Activated CD8-positive, alpha-beta memory T cell treated with anti-CD3 and anti-CD28 coated beads, Interleukin-2, amount 50 U/mL, for 1 hour (primary cell): ENCODE measurements around the gene MYT1.

ENCODE experiments used
- DNase-seq: peaks from one replicate; pipeline ENCODE4 v3.0.0-alpha.2; 2020; ENCODE audit errors: extremely low read depth

The MYT1 gene

DNA sequence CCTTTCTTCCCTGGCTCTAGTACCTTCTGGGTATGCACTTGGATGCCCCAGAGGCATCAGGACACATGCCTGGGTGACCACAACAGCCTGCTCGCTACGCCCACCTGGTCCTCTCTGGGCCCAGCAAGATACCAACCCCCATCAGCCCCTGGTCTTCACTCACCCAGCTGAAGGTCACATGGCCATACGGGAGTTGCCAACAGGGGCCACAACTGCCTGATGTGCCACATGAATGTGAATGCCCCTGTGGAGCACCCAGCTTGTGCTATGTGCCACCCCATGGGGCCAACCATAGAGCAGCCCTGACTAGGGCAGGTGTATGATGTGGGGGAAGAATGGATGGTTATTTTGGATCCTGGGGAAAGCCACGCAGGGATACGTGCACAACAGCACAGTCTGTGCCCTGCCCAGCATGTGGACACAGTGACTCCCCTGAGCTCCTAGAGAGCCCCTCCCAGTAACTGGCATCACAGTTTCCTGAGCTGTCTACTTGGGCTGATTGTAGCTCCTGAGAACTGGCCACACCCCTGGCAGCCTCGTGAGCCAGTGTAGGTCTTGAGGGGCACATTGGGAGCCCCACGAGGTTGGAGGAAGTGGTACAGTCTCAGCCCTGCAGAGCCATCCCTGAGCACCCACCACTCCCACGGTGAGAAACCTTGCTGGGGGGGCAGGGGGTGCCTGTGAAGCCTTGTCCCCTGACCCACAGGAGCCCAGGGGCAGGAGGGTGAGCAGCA, 80.8 kb downstream of the MYT1 start:
- DNase-seq: no peak

DNA sequence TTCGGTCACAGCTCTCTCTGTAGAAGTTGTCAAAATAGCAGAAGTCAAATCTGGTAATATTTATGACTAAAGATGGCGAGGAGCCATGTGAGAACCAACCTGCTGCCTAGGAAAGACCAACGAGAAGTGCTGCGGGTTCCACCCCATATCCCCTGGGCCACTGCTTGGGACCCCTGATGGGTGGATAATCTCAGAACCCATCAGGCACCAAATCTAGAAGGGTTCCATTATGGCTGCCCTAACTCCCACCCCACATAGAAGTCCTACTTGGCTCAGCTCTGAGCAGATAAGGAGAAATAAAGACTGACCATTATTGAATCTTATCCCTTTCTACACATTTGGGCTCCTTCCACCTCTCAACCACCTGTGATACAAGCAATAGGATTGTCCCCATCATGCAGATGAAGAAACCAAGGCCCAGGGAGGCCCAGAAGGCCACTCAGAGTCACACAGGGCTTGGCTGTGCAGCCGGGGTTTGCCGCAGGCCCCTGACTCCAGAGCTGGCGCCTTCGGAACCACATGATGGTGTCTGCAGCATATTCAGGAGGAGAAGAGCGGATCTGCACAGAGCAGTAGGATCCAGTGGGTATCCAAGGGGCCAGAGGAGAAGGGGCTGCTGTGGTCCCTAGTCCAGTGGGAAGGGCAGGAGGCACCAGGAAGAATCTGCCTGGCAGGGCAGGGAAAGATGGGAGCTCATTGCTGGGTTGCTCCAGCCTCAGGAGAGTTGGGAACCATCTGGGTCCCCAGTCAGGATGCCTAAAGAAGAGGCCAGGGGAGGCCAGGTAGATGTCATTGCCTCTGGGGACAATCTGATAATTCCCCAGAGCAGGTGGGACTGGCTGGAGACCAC, 81.7 kb downstream of the MYT1 start:
- DNase-seq: no peak

DNA sequence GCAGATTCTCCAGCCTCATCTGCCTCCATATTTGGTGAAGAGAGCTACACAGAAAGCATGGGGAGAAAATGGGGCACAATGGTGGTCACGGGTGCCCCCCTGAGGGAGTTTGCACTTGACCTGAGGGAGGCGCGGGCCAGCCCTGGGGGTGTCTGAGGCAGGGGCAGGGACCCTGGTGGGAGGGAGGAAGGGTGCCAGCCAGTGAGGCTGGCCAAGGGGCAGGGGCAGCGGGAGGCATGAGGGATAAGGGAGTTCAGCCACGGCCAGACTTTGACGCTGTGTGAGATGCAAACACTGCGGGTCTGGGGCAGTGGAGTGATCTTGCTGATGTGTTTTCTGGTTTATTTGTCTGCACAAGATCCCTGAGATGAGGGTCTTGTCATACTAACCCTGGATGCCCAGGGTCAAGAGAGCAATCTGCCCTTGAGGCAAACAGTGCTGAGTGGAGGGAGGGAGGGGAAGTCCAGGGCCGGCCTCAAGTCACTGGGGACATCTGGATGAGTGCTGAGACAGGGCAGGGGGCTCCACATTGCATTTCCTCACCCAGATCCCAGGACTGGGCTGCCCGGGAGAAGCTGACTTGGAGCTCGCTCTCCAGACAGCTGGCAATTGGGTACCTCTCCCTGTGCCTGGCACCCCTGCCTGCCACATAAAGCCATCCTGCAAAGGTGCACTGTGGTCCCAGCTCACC, 82.5 kb downstream of the MYT1 start:
- no peak for DNase-seq

DNA sequence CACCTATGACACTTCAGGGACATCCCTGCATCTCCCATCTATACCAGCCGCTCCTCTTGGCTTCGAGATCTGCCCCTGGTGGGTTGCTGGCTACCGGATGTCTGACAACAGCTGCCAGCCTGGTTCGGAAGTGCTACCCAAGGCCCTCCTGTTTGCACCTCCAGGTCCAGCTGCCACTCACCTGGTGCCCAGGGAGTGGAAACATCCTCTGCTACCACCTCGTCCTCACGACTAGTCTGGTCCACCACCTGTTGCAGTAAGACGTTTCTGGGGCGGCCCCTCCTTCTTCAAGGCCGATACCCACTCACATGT, 83.0 kb downstream of the MYT1 start:
- DNase-seq: no peak

DNA sequence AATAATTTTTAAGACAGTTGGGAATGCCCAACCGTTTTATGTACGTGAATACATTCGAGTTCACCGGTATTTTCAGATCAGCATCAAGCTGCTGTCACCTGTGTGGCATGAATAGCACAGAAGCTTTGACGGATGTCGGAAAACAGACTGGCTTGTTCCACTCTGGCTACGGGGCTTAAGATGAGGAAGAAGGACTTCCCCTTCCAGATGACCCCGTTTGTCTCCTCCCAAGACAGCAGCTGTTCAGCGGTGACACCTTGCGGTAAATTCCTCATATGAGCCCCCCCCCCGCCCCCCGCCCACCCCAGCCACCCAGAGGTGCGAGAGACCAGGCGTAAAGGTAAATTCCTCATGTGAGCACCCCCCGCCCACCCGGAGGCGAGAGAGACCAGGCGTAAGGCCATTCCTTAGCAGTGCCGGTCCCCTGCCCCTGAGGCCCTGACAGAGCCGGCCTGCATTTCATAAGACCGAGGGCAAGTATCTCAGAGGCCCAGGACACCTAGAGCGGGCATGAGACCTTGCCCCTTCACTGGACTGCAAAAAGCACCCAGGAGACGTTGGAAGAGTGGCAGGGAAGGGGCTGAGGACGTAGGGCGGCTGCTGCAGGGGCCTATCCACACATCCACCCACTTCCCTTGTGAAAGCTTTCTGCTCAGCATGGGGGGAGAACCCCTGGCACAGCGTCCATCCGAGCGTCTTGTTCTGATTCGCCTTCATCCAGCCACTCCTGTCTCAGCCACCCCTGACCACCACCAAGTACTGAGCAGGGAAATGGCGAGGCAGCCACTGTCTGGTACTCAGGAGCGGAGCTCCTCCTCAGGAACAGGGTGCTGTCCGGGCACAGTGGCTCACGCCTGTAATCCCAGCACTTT, 84.0 kb downstream of the MYT1 start:
- DNase-seq: no peak

DNA sequence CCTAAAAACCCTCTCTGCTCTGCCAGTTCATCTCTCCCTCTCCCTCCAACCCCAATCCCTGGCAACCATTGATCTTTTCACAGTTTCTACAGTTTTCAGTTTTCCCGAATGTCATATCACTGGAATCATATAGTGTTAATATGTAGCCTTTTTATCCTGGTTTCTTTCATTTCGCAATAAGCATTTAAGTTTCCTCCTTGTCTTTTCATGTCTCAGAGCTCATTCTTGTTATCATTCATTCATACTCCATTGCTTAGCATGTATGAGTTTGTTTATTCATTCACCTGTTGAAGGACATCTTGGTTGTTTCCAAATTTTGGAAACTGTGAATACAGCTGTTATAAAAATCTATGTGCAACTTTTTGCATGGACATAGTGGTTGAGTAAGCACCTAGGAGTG, 85.8 kb downstream of the MYT1 start:
- DNase-seq: no peak

DNA sequence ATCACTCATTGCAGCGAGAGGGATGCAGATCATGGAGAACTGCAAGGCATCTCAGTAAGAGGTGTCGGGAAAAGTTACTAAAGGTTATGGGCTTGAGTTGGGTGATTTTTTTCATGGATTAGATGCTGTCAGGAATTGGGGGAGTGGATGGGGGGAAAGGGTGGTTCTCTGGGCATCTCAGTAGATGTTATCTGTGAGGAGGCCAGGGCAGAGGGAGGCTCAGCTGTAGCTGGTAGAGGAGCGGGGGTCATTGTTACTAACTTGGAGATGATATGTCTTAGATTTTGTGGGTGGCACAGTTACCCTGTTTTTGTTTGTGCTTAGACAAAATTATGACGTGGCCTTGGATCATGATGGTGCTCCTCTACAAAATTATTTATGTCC, 88.7 kb downstream of the MYT1 start:
- no peak for DNase-seq

DNA sequence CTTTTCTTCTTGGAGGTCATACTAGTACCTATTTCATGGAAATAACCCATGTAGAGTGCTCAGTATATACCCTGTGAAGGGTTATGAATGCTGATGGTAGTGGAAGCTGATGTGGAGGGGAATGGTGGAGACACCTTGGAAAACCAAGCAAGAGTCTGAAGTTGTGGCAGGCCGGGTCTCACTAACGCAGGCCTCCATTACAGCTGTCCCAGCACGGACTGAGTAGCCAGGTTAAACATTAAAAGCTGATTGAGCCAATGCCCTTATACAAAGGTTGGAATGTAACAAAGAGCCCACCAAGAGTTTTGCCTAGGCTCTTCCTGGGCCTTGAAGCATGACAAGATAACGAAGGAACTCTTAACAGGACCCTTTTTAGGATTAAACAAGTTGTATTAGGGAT, 89.2 kb downstream of the MYT1 start:
- no peak for DNase-seq

DNA sequence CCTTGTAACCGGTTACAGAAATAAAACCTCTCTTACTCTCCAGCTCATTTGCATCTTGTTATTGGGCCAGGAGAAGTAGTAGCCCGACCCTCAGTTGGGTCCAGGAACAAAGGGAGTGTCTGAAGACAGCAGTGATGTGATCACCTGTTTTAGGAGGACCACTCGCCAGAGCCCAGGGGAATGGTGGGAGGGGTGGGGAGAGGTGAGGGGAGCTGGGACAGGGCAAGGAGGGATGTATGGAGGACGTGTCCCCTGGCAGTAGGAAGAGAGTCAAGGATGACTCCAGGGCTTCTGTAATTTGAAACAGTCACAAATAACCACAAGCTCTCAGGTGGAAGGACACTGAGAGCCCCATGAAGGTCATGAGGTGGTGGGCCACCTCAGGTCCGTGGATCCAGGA, 89.9 kb downstream of the MYT1 start:
- DNase-seq: no peak

DNA sequence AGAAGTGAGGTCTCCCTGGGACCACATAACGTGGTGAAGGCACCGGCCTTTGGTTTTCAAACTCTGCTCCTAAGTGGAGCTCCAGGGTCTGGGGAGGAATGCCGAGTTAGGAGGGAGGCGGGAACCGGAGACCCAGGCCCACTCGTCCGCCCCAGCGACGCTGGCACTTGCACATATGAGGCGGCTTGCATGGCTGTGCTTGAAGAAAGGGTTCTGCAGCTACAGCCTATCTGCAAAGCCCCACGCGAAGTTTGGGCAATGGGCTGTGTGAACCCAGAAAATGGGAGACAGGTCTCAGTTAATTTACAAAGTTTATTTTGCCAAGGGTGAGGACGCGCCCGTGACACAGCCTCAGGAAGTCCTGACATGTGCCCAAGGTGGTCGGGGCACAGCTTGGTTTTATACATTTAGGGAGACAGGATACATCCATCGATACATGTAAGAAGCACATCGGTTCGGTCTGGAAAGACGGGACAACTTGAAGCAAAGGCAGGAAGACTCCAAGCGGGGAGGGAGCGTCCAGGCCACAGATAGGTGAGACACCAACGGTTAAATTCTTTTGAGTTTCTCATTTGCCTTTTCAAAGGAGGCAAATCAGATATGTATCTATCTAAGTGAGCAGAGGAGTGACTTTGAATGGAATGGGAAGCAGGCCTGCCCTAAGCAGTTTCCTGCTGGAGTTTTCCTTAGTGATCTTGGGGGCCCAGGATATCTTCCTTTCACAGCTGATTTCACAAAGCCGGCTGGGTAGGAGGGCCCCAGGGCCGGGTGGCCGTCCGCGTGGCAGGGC, 90.5 kb downstream of the MYT1 start:
- no peak for DNase-seq

DNA sequence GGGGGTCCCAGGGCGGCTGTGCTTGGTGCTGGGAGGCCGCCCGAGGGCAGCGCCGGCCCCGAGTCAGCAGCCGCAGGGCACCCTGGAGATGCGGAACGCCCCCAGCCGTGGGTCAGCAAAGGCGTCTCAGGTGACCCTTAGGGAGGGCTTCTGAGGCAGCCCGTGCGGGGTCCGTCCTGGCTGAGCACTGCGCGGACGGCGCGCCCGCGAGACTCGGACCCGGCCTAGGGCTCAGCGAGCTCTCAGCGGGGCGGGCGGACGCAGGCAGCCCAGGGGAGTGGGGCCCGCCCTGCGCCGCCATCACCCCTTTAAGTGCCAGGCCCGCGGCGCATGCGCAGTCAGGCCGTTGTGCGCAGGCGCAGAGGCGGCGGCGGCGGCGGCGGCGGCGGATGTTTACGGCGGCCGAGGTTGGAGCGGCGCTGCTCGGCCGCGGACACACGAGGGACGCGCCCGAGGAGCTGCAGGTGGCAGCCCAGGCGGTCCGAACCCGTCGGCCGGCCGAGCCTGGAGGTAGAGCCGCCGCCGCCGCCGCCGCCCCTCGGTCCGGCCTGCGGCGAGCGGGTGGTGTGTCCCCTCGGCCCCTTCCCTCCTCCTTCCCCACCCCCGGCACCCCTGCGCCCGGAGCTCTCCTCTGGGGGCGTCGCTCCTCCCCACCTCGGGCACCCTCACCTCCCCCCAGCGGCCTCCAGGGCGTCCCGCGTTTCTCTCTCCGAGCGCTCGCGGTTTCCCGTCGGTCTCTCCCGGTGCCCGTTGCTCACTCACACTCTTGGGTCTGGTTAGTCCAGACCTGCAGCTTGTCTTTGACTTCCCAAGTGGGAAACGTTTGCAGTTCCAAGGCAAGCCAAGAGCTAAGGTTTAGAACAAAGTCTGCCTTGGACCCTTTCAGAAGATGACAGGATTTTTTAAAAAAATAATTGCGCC, 91.4 kb downstream of the MYT1 start, which contains the start of gene PCMTD2:
TSS of gene PCMTD2 (plus strand) at position 388 of the 921 bp plus-strand sequence. CDS start 4,218 bp downstream, outside the sequence.
- DNase-seq: peak; percentile 53

DNA sequence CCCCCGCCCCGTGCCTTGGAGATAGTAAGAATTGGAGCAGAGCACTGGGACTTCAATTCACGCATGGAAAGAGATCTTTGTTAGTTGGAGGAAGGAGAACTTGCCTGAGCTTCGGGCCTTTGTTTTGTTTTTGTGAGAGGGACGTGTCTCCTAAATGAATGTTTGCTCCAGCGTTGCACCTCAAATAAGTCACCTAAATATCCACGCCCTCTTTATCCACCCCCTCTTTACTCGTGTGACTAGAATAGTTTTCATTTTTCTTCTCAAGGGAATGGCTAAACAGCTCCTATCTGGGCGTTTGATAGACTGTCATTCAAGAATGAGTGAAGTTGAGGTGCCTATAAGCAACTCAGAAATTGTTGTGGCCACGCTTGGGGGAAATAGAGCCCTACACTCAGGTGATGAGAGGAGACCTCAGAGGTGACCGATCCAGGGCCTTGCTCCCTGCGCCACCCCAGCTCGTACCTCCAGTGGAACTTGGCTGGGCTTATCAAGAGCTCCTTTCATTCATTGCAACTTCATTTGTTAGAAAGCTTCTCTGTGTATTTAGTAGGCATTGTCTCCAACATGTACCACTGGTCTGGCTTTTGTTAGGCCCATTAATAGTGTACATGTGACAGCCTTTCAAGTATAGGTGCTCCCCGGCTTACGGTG, 92.2 kb downstream of the MYT1 start:
- no peak for DNase-seq

DNA sequence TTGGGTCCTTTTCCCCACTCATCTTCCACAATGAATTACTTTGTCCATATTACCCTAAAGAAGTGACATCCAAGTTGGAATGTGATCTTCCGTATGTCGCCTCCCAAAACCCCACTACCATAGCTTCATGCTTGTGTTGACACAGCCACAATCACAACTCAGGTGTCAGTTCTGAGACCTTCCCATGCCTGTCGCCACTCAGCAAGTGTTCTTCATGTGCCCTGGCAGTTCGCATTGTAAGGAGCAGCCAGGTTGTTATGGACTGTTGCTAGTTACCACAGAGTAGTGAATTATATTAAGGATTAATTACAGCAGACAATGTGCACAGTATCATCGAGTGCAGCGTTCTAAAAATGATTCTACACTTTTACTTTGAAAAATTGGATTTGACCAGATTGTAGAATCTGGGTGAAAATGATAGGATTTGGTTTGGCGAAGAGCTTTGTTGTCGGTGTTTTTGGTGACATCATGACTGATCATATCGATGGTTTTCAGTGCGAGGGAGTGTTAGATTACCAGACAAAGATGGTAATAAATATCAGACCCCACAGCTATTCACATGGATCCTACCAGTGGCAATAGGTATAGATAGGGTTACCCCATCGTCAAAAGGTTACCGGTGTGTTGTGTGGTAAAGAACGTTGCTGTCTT, 93.0 kb downstream of the MYT1 start:
- DNase-seq: no peak

DNA sequence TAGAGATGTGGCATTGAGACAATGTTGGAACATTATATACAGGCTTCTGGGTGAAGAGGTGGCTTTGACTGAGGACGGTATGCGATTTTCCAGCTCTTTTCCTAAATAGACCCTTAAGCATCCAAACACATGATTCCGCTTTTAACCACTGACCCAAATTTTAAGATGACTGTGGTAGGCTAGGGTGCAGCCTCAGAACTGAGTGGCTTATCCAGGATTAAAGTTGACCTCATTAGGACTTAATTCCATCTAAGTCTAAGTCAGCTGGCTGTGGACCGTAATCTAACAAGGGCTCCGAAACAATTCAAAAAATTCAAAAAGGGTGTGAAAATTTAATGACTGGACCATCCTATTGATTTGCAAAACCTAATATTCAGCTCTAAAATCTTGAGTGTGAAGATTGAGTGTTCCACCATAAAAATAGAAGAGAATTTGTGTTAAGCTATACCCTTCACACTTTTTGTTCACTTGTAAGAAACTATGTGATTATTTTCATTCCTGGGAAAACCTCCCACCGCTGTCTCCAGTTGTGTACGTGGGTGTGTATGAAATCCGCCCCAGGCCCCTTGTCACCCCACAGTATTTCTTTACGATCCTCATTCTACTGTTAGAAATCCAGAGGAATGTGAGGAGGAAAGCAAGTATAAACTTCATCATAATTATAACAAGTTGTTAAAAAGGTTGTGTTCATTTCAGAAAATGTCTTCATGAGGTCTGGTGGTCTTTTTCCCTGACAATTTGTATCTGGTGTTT, 94.0 kb downstream of the MYT1 start:
- no peak for DNase-seq

DNA sequence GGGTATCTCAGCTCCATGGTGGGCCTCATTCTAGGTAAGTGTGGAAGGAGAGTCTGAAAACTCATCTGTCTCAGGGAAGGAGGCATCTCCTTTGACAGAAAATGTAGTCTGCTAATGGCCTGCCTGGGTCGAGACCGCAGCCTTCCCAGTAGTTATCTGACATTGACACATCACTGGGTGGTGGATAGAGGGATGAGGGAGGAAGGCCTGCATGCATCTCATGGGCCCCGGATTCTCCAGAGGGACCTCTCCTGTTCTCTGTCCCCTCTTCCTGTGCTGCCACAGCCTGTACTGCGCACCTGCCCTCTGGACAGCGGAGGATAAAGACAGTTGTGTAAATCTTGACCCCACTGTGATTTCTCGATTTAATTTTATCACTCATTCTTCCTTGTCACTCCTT, 96.0 kb downstream of the MYT1 start:
- no peak for DNase-seq

DNA sequence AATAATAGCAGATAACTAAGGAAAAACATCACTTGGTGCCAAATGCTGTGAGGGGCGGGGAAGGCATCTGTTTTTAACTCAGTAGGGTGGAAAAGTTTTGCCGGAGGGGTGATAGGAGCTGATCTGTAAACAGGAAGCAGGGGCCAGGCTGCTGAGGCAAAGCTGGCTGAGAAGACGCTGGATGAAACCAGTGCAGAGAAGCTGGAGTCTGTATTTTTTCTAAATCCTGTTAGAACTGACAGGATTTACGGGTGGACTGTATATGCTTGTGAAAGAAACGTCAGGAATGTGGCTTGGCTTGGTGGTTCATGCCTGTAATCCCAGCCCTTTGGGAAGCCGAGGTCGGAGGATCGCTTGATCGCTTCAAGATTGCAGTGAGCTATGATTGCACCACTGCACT, 96.9 kb downstream of the MYT1 start:
- DNase-seq: no peak

DNA sequence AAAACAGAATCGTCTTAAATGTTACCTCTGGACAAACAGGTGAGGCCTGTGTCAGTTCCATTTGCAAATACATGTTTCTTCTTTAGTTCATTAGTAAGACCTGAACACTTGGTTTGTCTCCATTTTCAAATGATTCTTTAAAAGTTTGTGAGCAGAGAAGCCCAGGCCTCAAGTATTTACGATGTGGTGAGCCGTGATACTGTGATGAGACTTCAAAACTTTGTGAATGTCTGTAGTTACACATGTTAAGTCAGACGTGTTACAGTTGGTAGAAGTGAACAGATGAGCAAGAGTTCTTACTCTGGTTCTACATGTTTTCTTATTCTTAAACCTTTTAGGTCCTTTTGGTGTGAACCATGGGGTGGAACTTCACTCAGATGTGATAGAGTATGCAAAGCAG, 99.8 kb downstream of the MYT1 start:
- no peak for DNase-seq

DNA sequence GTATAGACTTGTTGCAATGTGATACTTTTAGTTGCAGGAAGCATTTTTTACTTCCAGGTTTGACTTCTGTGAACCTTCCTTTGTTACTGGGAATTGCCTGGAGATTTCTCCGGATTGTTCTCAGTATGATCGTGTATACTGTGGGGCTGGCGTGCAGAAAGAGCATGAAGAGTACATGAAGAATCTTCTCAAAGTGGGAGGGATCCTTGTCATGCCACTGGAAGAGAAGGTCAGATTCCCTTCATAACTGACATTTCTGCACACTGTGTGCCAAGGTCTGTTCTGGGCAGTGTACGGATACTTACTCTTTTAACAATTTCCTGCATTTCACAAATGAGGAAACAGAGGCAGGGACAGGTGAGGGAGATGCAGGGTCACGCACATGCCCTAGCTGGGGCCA, 100.9 kb downstream of the MYT1 start:
- DNase-seq: no peak
